HG02884 (cell line): Measurements from ENCODE around the gene CEP128.

ENCODE experiments used
- ATAC-seq: cut with Tn5 transposase; IDR thresholded peaks from one replicate; pipeline ENCODE4 v1.9.1; 2021; ENCODE audit warnings: mild to moderate bottlenecking, moderate library complexity; ENCODE audit not compliant: unreplicated experiment

The CEP128 gene

DNA sequence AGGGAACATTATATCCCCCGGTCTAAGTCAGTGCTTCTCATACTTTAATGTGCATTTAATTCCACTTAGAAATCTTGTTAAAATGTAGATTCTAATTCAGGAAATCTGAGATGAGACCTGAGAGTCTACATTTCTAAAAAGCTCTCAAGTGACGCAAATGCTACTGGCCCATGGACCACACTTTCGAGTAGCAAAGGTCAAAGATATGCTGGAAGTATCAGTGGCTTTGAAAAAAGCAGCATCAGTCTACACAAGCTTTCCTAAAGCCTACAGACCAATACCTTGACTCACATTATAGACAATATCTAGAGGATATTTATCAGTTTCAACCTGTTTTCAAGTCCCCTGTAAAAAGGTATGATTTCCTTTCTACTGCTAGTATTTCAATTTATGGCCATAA, 248.6 kb downstream of the CEP128 start:
- no peak for ATAC-seq

- ATAC-seq: no peak
These were observed 259.9 kb downstream of the CEP128 start for GRCh38 chr14:80681651-80682050.

DNA sequence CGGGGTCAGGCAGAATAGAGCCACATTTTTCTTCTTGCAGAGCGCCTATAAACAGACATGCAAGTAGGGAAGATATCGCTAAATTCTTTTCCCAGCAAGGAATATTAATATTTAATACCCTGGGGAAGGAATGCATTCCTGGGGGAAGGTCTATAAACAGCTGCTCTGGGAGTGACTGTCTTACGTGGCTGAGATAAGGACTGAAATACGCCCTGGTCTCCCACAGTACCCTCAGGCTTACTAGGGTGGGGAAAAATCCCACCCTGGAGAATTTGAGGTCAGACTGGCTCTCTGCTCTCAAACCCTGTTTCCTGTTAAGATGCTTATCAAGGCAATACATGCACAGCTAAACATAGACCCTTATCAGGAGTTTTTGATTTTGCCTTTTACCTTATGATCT, 262.3 kb downstream of the CEP128 start:
- ATAC-seq: no peak

- no peak for ATAC-seq
These were observed 263.1 kb downstream of the CEP128 start for GRCh38 chr14:80678436-80678835.

DNA sequence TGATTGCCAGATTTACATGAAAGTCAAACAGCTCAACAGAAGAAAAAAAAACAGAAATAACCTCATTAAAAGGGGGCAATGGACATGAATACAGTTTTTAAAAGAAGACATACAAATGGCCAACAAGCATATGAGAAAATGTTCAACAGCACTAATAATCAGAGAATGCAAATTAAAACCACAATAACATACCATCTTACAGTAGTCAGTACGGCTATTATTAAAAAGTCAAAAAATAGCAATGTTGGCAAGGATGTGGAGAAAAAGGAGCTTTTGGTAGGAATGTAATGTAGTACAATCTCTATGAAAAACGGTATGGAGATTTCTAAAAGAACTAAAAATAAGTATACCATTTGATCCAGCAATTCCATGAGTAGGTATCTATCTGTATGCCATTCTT, 272.1 kb downstream of the CEP128 start:
- ATAC-seq: no peak

GRCh38 chr14:80664576-80664975, 277.0 kb downstream of the CEP128 start:
- ATAC-seq: no peak

DNA sequence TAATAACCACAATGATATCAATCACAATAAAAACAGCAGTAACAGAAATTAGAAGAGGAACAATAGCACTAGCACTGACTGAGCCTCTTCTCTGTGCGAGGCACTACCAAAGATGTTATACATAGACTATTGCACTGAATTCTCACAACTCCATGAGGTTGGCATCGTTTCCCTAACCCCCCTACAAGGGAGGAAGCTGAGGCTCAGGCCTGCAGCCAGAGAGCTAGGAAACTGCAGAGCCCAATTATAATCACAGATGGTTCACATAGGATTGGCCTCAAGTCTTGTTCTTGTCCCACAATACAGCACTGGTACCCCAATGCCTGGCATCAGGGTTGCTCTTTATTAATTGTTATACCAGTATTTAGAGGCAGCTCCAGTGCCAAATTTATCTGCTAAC, 278.0 kb downstream of the CEP128 start:
- ATAC-seq: no peak

DNA sequence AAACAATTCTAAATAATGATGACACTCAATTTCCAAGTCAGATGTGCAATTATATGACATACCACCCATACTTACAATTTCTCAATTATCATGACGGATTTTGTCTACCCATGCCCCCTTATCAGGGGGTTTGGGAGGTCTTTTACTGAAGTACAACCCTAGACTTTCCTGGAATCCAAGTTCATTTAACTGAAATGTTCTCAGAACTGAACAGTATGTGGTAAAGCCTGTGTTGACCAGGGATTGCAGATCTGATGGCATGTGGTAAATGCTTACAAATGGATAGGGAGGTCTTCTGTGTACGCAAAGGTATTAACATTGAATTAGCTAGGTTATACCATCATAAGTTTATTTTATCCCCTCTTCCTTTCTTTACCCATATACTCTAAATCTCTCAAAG, 281.8 kb downstream of the CEP128 start:
- no peak for ATAC-seq

DNA sequence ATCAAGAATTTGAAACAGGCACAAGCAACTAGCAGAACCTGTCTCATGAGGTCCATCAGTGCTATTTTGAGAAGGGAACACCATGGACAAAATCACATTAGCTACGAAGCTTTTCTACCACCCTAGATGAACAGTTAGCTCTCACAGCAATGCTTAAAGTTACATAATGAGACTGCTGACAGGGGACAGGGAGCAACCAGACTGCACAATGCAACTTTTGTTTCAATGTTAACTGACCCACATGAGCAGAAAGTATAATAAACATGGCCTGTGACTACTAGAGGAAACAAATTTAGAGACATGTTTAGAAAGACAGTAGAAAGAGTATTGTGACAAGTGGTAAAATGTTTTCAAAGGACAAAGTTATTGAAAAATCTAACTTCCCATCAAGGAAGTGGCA, 282.8 kb downstream of the CEP128 start:
- no peak for ATAC-seq

- no peak for ATAC-seq
These were observed 283.4 kb downstream of the CEP128 start for GRCh38 chr14:80658155-80658554.

- no peak for ATAC-seq
These were observed 287.6 kb downstream of the CEP128 start for GRCh38 chr14:80653956-80654355.

DNA sequence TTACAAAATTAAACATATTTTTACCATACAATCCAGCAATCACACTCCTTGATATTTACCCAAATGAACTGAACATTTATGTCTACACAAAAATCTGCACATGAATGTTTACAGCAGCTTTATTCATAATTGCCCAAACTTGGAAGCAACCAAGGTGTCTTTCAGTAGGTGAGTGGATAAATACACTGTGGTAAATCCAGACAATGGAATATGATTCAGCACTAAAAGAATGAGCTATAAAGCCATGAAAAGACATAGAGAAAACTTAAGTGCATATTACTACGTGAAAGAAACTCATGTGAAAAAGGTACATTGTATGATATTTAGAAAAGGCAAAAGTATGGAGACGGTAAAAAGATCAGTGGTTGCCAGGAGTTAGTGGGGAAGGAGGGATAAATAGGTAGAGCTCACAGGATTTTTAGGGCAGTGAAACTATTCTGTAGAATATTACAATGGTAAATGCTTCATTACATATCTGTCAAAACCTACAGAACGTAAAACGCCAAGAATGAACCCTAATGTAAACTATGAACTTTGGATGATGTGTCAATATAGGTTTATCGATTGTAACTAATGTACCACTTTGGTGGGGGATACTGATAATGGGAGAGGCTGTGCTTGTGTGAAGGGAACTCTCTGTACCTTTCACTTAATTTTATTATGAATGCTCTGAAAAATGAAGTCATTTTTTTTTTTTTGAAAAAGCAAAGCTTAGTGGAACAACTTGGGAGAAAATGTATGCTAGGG, 295.7 kb downstream of the CEP128 start:
- no peak for ATAC-seq

DNA sequence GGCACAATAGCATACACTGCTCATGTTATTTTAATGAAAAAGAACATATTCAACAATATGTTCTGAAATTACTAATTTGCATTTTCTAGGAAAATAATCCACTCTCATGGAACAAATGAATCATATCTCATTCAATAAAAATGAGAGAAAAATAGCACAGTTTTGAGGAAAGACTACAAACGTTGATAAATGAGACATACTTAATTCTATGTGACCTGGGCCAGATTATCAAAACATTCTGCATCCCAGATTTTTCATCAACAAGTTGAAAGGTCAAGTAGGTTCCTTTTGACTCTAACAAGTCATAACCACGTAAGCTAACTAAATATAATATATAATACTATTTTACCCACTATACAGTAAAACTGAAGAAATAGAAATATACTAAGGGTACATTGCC, 296.7 kb downstream of the CEP128 start:
- ATAC-seq: no peak

GRCh38 chr14:80638620-80639515, 302.7 kb downstream of the CEP128 start:
- ATAC-seq: no peak

GRCh38 chr14:80637756-80638619, 303.6 kb downstream of the CEP128 start:
- no peak for ATAC-seq

GRCh38 chr14:80636071-80636470, 305.5 kb downstream of the CEP128 start:
- ATAC-seq: no peak

DNA sequence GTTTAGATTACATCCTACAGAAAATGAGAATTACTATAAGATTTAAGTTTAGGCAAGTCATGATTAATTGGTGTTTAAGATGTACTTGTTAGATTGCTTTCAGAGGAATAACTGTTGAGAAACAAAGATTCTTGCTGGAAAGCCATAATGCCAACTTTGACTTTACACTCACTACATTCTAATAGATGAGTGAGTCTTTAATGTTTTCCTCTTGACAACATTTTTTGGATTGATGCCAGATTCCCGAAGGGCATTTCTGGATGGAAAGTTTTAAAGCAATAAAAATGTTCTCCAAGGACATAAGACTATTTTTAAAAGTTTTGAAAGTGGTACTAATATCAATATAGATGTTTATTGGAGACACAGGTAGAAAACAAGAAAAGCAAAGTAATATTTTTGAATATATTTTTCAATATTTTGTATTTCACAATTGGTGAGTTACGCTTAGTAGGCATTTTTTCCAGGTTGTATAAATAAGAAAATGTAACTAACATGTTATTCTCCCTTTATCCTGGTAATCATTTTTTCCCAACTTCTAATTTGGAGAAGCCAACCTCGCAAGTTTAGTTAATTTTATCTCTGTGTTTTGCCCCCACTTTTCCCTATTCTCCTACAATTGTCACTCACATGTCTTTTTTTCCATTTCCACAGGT, 307.3 kb downstream of the CEP128 start:
- ATAC-seq: no peak

DNA sequence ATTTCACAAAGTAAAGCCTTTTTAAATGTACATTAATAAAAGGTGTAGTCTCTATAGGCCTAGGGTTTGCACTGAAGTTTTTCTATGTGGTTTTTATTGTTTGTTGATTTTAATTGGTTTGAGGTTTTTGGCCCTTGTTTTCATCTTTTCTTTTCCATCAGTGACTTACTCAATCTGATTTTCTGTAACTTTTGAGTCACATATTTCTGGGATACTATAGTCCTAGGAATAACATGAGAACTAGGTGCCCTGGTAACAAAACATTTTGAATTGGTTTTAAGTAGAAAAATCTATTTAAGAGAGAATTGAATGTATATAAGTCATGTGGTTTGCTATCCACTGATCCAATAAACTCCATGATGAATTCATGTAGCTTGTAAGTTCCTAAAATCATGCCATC, 311.9 kb downstream of the CEP128 start:
- no peak for ATAC-seq

DNA sequence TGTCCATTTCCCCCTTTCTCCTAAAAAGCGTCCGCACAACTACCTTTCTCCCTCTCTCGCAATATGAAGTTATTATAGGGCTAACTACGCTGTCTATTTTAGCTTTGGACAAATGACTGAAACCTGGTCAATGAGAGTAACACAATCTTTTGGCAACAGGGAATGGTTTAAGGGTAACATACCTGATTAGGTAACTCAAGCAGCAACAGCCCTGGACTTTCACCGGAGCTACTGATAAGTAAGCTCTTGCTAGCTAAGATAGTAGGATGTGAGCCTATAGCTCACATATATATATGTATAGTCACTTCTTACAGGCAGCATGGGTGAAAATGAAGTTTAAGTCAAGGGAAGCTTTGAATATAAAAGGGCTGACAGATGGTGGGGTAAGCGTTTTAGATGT, 313.0 kb downstream of the CEP128 start:
- no peak for ATAC-seq

DNA sequence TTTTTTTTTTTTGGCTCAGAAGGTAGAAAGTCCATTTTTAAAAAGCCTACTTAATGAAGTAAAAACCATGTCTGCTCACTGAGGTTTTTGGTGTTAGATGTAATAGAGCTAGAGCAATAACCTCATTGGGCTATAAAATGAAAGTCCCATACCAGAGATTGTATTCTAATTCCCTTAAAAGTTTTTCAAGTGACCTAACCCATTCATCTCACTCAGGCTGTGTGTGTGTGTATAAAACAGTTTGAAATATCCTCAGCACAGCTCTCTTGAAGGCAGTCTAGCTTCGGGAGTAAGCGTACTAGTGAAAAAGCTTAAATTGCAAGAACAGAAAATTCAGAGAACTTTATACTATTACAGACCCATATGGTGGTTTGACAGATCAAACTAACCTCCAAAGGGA, 313.8 kb downstream of the CEP128 start:
- ATAC-seq: no peak

GRCh38 chr14:80624581-80624980, 317.0 kb downstream of the CEP128 start:
- ATAC-seq: no peak
